ENCODE results near the gene OOSP4A. TPM values are rescaled to one million over a fixed set of nuclear protein-coding genes. Genes with fewer than 3 reads are reported as not detected.

The OOSP4A gene
- total and polyA plus RNA-seq, 10 of the 15 experiments (the other 5 are each of a cell fraction or from before 2014, with no cell fraction given), result not detected

GRCh38 chr11:59941091-59941490, 22.7 kb upstream of the OOSP4A start (continued):
- TF ChIP-seq NFXL1 (IDR thresholded peaks at IDR 0.05; ENCODE audit: borderline replicate concordance) (no peak), MLLT1 (IDR thresholded peaks at IDR 0.05) (no peak), TAF1 (IDR thresholded peaks at IDR 0.05; ENCODE audit: borderline replicate concordance, low read depth, low read length) (no peak), CBX5 (IDR thresholded peaks at IDR 0.05; ENCODE audit: low read depth) (no peak), GABPA (IDR thresholded peaks at IDR 0.05; ENCODE audit: low read depth) (no peak)

- Histone ChIP-seq H3K9me3 (replicated peaks; ENCODE audit: control insufficient read depth, insufficient read depth, low read length) (no peaks in the 10 kb centered on the region), H3K27me3 (replicated peaks in 1 of 2; ENCODE audit: control insufficient read depth in 2 of 2, insufficient read depth in 2 of 2, low read length in 1 of 2) (no peaks in the 10 kb centered on the region), H3K27ac (ENCODE audit: control insufficient read depth, insufficient read depth) (no peak overlapping the region), H3K36me3 (ENCODE audit: control insufficient read depth in 2 of 2, insufficient read depth in 2 of 2, low read length in 1 of 2) (no peaks in the 10 kb centered on the region), H3K4me1 (ENCODE audit: control insufficient read depth, insufficient read depth, low read length) (no peaks in the 10 kb centered on the region), H4K20me1 (ENCODE audit: control insufficient read depth, insufficient read depth) (no peaks in the 10 kb centered on the region), H2AFZ (ENCODE audit: control insufficient read depth, low read depth, low read length) (no peak overlapping the region), H3K79me2 (ENCODE audit: control insufficient read depth, insufficient read depth, low read length) (no peaks in the 10 kb centered on the region), H3K9ac (ENCODE audit: control insufficient read depth, insufficient read depth, low read length) (no peak overlapping the region), H3K4me3 (no peak overlapping the region), H3K4me2 (ENCODE audit: control insufficient read depth, insufficient read depth) (no peak overlapping the region)
- CTCF ChIA-PET, result interaction anchor here (1.6 kb wide), 1 partner anchor 307 kb away, joined by 6 read pairs; no protein-coding TSS in a partner anchor
- no peak for FAIRE-seq
- POLR2A ChIA-PET, result interaction anchor here (0.6 kb wide), 2 partner anchors 143 to 161 kb away, joined by 3 to 5 read pairs; no protein-coding TSS in a partner anchor
- intact Hi-C loops (cut with micrococcal nuclease; ENCODE audit: unreplicated experiment) (no loop called here), in situ Hi-C loops (cut with MboI) (no loop called here)
- WGBS (ENCODE audit: insufficient coverage, insufficient replicate concordance, low lambda C conversion rate, missing lambda C conversion rate), result 47% methylated on average over 3 of the region's 3 CpGs
- RAD21 ChIA-PET (ENCODE audit: unreplicated experiment), result no interaction called here
- TF ChIP-seq E4F1 (IDR thresholded peaks at IDR 0.05; ENCODE audit: borderline replicate concordance, partially characterized antibody) (no peak), ETV6 (conservative IDR thresholded peaks at IDR 0.05 in 1 of 2, IDR thresholded peaks at IDR 0.05 in 1 of 2; ENCODE audit: borderline replicate concordance in 1 of 2, low read depth in 1 of 2) (no peak), SKIL (IDR thresholded peaks at IDR 0.05; ENCODE audit: low read depth, poor library complexity, severe bottlenecking) (no peak)
- no peak for ATAC-seq
- DNase-seq (ENCODE audit: low read depth, low spot score), result no peak
- SMC1A ChIA-PET (ENCODE audit: uncharacterized antibody, unreplicated experiment), result interaction anchor here (0.6 kb wide), 2 partner anchors 54 to 81 kb away, joined by 3 read pairs; no protein-coding TSS in a partner anchor
- BruUV-seq (replicated peaks), result no TSS peak
Observed at GRCh38 chr11:59943997-59944714, 19.7 kb upstream of the OOSP4A start.

All from GM12878 (cell line).